Ishikawa (cell line): ENCODE results near the gene JPH3.

ENCODE experiments used
- CEBPB ChIP-seq: IDR thresholded peaks from 2 replicates; pipeline ENCODE4 v1.6.1; 2012
- CREB1 ChIP-seq: IDR thresholded peaks from 2 replicates; pipeline ENCODE4 v1.6.1; 2012; ENCODE audit warnings: low read depth
- EGR1 ChIP-seq: IDR thresholded peaks from 2 replicates; pipeline ENCODE4 v1.6.1; 2012
- EP300 ChIP-seq: IDR thresholded peaks from 2 replicates; pipeline ENCODE4 v1.6.1; 2012; ENCODE audit warnings: borderline replicate concordance
- FOXM1 ChIP-seq: IDR thresholded peaks from 2 replicates; pipeline ENCODE4 v1.6.1; 2012; ENCODE audit warnings: low read depth, borderline replicate concordance
- MAX ChIP-seq: IDR thresholded peaks from 2 replicates; pipeline ENCODE4 v1.6.1; 2012
- NFIC ChIP-seq: IDR thresholded peaks from 2 replicates; pipeline ENCODE4 v1.6.1; 2012
- RAD21 ChIP-seq: IDR thresholded peaks from 2 replicates; pipeline ENCODE4 v1.6.1; 2012; ENCODE audit warnings: low read depth
- REST ChIP-seq: IDR thresholded peaks from 2 replicates; pipeline ENCODE4 v1.6.1; 2012; ENCODE audit warnings: low read depth, mild to moderate bottlenecking
- TAF1 ChIP-seq: IDR thresholded peaks from 2 replicates; pipeline ENCODE4 v1.6.1; 2012; ENCODE audit warnings: low read depth, mild to moderate bottlenecking
- TCF12 ChIP-seq: IDR thresholded peaks from 2 replicates; pipeline ENCODE4 v1.6.1; 2012; ENCODE audit warnings: low read depth
- TEAD4 ChIP-seq: IDR thresholded peaks from 2 replicates; pipeline ENCODE4 v1.6.1; 2012
- USF1 ChIP-seq: IDR thresholded peaks from 2 replicates; pipeline ENCODE4 v1.6.1; 2012
- YY1 ChIP-seq: IDR thresholded peaks from 2 replicates; pipeline ENCODE4 v1.6.1; 2012; ENCODE audit warnings: low read depth
- ZBTB7A ChIP-seq: IDR thresholded peaks from 2 replicates; pipeline ENCODE4 v1.6.1; 2012; ENCODE audit warnings: low read depth

The JPH3 gene

GRCh38 chr16:87744750-87745514 lies 142.6 kb downstream of the JPH3 start:
- TF ChIP-seq USF1 (no peak), EP300 (no peak), ZBTB7A (no peak), RAD21 (no peak), FOXM1 (no peak), EGR1 (no peak), REST (no peak), YY1 (no peak), CEBPB (no peak), TAF1 (no peak), MAX (no peak), CREB1 (no peak), NFIC (no peak), TEAD4 (no peak), TCF12 (no peak)

- no peak for TF ChIP-seq TCF12
- no peak for TF ChIP-seq REST
- no peak for TF ChIP-seq NFIC
- no peak for TF ChIP-seq MAX
- no peak for TF ChIP-seq YY1
- TF ChIP-seq EP300: no peak
- TF ChIP-seq EGR1: no peak
- TF ChIP-seq RAD21: no peak
- no peak for TF ChIP-seq TEAD4
- TF ChIP-seq CEBPB: no peak
- no peak for TF ChIP-seq CREB1
- TF ChIP-seq TAF1: no peak
Measured at GRCh38 chr16:87746178-87746577, 143.9 kb downstream of the JPH3 start.
